ENCODE results near the gene DAND5. TPM values are rescaled to one million over a fixed set of nuclear protein-coding genes. Genes with fewer than 3 reads are reported as not detected.

DAND5 gene
- total and polyA plus RNA-seq, 9 of the 15 experiments (the other 6 are each of a cell fraction or from before 2014, with no cell fraction given), result 0.22 to 0.83 (median 0.60) TPM

GRCh38 chr19:12984143-12984627 is 14.8 kb downstream of the DAND5 start (continued):
- TF ChIP-seq DMBX1 (CRISPR knock-in tag; IDR thresholded peaks at IDR 0.05; ENCODE audit: borderline replicate concordance) (no peak), NEUROD1 (IDR thresholded peaks at IDR 0.05; ENCODE audit: borderline replicate concordance, low read depth, low read length, partially characterized antibody) (no peak), ZNF407 (IDR thresholded peaks at IDR 0.05; ENCODE audit: low read depth) (peak; percentile 32; the same call in 1 of the 2 replicates), ZNF507 (tag; conservative IDR thresholded peaks at IDR 0.05) (no peak), GATA2 (CRISPR knock-in tag; IDR thresholded peaks at IDR 0.05) (no peak), NBN (IDR thresholded peaks at IDR 0.05; ENCODE audit: low read depth) (no peak), NCOA4 (IDR thresholded peaks at IDR 0.05; ENCODE audit: partially characterized antibody) (peak; percentile 8), ZNF717 (CRISPR knock-in tag; IDR thresholded peaks at IDR 0.05) (no peak), ZNF146 (CRISPR knock-in tag; IDR thresholded peaks at IDR 0.05; ENCODE audit: unreplicated experiment) (no peak), XRCC5 (IDR thresholded peaks at IDR 0.05; ENCODE audit: low read depth, low read length) (no peak), BRD9 (IDR thresholded peaks at IDR 0.05; ENCODE audit: low read depth, partially characterized antibody) (peak; percentile 0), FOXO4 (CRISPR knock-in tag; IDR thresholded peaks at IDR 0.05) (no peak), ZNF197 (CRISPR knock-in tag; IDR thresholded peaks at IDR 0.05; ENCODE audit: low read depth) (peak; percentile 4; the same call in 1 of the 2 replicates), ELF4 (CRISPR knock-in tag; IDR thresholded peaks at IDR 0.05) (peak; percentile 76; the same call in 1 of the 2 replicates), STAT5B (CRISPR knock-in tag; IDR thresholded peaks at IDR 0.05) (no peak)

Data from K562 (cell line).